Pulmonary artery endothelial cell (primary cell): ENCODE data around the gene CDK5R2. TPM values are rescaled to one million over a fixed set of nuclear protein-coding genes. Genes with fewer than 3 reads are reported as not detected.

ENCODE experiments used
- DNase-seq: peaks from one replicate; pipeline ENCODE4 v3.0.0-alpha.2; 2011; ENCODE audit warnings: low read depth, low spot score
- total RNA-seq: library from RNA; depleted of rRNA; stranded (reverse); fragments of >200 nt; gene quantifications from 2 replicates; pipeline ENCODE4 v1.2.3, GENCODE V29; 2014

The CDK5R2 gene
- total RNA-seq, 1 donor from 2014 or later, result not detected

- DNase-seq, result no peak
Measured at GRCh38 chr2:219001577-219002394, 42.3 kb downstream of the CDK5R2 start.

DNA sequence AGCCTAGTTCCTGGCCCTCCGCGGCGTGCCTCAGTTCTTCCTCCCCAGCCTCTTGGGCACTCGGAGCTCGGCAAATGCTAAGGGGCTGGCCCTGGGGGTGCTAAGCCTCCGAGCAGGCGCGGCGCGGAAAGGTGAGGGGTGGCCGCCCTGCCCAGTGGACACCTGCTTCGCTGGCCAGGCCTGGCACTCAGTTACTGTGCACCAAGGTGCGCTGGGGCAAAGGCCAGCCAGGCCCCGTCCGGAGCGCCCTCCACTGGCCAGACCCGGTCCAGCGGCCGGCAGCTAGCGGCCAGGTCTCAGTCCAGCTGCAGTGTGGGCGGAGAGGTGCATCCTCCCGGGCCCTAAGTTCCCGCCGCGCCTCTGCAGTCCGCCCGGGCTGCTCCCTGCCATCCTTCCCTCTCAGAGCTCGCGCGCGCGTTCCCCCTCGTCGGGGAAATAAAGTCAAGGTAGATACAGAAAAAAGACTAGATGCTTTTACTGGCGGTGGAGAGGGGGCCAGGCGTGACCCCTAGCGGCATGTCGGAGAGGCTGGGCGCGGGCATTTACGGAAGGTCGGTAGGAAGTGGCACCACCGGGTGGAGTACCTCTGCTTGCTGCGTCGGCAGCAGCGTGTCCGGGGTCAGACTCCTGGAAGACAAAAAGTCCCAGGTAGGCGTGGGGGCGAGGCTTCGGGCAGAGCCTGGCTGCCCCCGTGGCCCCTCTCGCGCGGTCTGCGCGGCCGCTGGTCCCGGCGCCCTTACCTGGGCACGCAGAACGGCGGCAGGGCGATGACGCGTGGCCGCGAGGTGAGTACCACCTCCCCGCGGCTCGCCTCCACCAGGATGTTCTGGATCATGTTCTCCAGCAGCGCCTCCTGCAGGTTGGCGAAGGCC lies 43.2 kb downstream of the CDK5R2 start:
- no peak for DNase-seq

- DNase-seq, result no peak
Measured at GRCh38 chr2:219003267-219003634, 43.8 kb downstream of the CDK5R2 start.

DNA sequence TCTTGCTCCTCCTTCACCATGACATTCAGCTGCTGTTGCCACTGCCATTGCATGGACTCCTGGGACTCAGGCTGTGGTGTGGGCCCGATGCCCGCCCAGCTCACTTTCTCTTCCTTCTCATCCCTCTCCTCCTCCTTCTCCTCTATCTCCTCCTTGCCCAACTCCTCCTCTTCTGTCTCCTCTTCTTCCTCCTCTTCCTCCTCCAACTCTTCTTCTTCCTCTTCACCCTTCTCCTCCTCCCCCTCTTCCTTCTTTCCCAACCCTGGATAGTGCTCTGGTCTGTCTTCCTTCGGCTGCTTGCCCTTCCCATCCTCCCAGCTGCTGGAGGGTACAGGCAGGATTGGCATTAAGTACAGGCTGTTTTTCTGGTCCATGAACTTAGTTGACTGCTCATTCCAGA lies 44.5 kb downstream of the CDK5R2 start:
- no peak for DNase-seq

DNA sequence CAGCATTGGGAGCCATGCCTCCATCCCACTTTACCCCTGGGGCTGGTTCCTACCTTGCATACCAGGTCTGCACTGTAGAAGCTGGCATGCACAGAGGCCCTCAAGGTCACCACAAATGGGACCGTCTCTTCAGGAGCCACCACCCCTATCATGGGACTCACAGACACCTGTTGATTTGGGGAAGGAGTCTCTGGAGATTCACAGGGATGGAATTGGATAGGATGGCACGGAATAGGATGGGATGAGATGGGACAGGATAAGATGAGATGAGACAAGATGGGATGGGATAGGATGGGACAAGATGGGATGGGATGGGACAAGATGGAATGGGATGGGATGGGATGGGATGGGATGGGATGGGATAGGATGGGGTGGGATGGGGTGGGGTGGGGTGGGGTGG lies 49.8 kb downstream of the CDK5R2 start:
- no peak for DNase-seq

- DNase-seq, result no peak
Measured at GRCh38 chr2:219010162-219010756, 50.8 kb downstream of the CDK5R2 start.

- no peak for DNase-seq
Measured at GRCh38 chr2:219010873-219011272, 51.4 kb downstream of the CDK5R2 start.

Other genes starting within 250 kb of the CDK5R2 start
- gene TTLL4, start 248.8 kb upstream of the CDK5R2 start, total RNA-seq, result 6.4 and 10.0 TPM in 2 replicates
- 10.5 and 10.9 TPM in 2 replicates for gene CYP27A1, start 177.5 kb upstream of the CDK5R2 start, total RNA-seq
- not detected in 2 replicates for gene PRKAG3, start 127.9 kb upstream of the CDK5R2 start, total RNA-seq
- not detected in 2 replicates for gene WNT6, start 99.9 kb upstream of the CDK5R2 start, total RNA-seq
- gene WNT10A, start 78.8 kb upstream of the CDK5R2 start, total RNA-seq, result not detected in 2 replicates
- not detected in 2 replicates for gene FEV, start 25.5 kb downstream of the CDK5R2 start, total RNA-seq
- not detected in 2 replicates for gene CRYBA2, start 33.8 kb downstream of the CDK5R2 start, total RNA-seq
- gene CFAP65, start 81.8 kb downstream of the CDK5R2 start, total RNA-seq, result under 0.01 TPM in 1 of 2 replicates, not detected in the other
- under 0.01 TPM in 1 of 2 replicates, not detected in the other for gene IHH, start 101.3 kb downstream of the CDK5R2 start, total RNA-seq
- 16.4 and 26.3 TPM in 2 replicates for gene NHEJ1, start 201.1 kb downstream of the CDK5R2 start, total RNA-seq
- gene SLC23A3, start 210.4 kb downstream of the CDK5R2 start, total RNA-seq, result 0.59 and 2.2 TPM in 2 replicates
- gene CNPPD1, start 217.3 kb downstream of the CDK5R2 start, total RNA-seq, result 18.4 and 24.1 TPM in 2 replicates
- 52.6 and 60.1 TPM in 2 replicates for gene RETREG2, start 218.6 kb downstream of the CDK5R2 start, total RNA-seq
- 18.8 and 20.2 TPM in 2 replicates for gene ZFAND2B, start 247.1 kb downstream of the CDK5R2 start, total RNA-seq